ENCODE results near the gene NDUFA7.
A peak's percentile ranks its signal among the peaks of the same experiment; 100 is the strongest.

NDUFA7 gene

DNA sequence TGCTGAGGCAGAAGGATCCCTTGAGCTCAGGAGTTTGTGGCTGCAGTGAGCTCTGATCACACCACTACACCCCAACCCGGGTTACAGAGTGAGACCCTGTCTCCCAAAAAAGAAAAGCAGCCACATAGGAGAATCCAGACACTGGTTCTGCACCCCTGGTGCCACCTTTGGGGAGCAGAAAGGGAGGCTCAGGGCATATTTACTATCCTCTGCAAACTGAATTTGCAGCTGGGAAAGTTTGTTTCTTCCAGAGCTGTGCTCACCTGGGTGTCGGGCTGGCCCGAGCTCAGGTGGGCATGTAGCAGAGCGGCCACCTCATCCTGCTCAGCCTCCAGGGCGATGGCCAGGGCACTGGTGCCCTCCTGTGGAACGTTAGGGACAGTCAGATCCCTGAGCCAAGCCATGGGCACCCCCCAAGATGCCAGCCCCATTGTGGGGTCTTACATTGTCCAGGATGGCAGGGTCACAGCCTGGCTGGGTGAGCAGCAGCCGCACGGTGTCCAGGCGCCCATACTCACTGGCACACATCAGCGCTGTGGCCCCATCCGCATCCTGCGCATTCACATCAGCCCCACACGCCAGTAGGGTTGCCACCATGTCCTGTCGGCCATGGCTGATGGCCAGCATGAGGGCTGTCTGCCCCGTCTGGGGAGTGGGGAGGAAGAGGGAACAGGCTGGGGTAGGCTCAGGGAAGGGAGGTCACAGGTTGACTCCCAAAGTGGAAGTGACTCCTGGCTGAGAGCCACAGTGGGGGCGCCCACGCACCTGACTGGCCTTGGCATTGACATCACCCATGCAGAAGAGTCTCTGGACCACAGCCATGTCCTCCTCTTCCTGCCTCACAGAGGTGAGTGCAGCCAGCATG is 3.2 kb upstream of the NDUFA7 start:
- Histone ChIP-seq H3K9me3 (ENCODE audit: insufficient read depth, low read depth, low read length) (no peaks in the 10 kb centered on the region), H3K4me1 (ENCODE audit: insufficient read depth, low read length, poor library complexity, severe bottlenecking) (peaks cover 29% of the 10 kb centered on the region), H3K4me3 (ENCODE audit: low read length, poor library complexity, severe bottlenecking) (no peak overlapping the region), H3K9me2 (replicated peaks; ENCODE audit: low read depth, low read length) (no peaks in the 10 kb centered on the region), H3F3A (ENCODE audit: low read depth) (no peaks in the 10 kb centered on the region), H3K4me2 (ENCODE audit: low read depth, low read length, poor library complexity, severe bottlenecking) (peak overlapping the region; percentile 97), H3K79me2 (ENCODE audit: insufficient read depth, low read length) (peaks cover 47% of the 10 kb centered on the region), H3K27me3 (ENCODE audit: insufficient read depth, low read length, poor library complexity, severe bottlenecking) (no peaks in the 10 kb centered on the region), H3K9ac (ENCODE audit: low read depth, low read length, poor library complexity, severe bottlenecking) (peak overlapping the region; percentile 99), H4K20me1 (ENCODE audit: insufficient read depth, low read length, poor library complexity, severe bottlenecking) (peaks cover 27% of the 10 kb centered on the region), H2AFZ (ENCODE audit: low read length) (no peak overlapping the region), H3K36me3 (ENCODE audit: insufficient read depth, low read length) (no peaks in the 10 kb centered on the region)
- TF ChIP-seq, protein P1, sequence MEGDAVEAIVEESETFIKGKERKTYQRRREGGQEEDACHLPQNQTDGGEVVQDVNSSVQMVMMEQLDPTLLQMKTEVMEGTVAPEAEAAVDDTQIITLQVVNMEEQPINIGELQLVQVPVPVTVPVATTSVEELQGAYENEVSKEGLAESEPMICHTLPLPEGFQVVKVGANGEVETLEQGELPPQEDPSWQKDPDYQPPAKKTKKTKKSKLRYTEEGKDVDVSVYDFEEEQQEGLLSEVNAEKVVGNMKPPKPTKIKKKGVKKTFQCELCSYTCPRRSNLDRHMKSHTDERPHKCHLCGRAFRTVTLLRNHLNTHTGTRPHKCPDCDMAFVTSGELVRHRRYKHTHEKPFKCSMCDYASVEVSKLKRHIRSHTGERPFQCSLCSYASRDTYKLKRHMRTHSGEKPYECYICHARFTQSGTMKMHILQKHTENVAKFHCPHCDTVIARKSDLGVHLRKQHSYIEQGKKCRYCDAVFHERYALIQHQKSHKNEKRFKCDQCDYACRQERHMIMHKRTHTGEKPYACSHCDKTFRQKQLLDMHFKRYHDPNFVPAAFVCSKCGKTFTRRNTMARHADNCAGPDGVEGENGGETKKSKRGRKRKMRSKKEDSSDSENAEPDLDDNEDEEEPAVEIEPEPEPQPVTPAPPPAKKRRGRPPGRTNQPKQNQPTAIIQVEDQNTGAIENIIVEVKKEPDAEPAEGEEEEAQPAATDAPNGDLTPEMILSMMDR (conservative IDR thresholded peaks at IDR 0.05; ENCODE audit: low read length) = peak; percentile 49
- no peak for TF ChIP-seq EZH2phosphoT487 (IDR thresholded peaks at IDR 0.05; ENCODE audit: borderline replicate concordance)

- Histone ChIP-seq H2AFZ (ENCODE audit: low read length) (no peak overlapping the region), H3K9me3 (ENCODE audit: insufficient read depth, low read depth, low read length) (no peaks in the 10 kb centered on the region), H3K79me2 (ENCODE audit: insufficient read depth, low read length) (peaks cover 47% of the 10 kb centered on the region), H3K4me1 (ENCODE audit: insufficient read depth, low read length, poor library complexity, severe bottlenecking) (peaks cover 32% of the 10 kb centered on the region), H3K4me3 (ENCODE audit: low read length, poor library complexity, severe bottlenecking) (peak overlapping the region; percentile 94), H3F3A (ENCODE audit: low read depth) (no peaks in the 10 kb centered on the region), H3K36me3 (ENCODE audit: insufficient read depth, low read length) (no peaks in the 10 kb centered on the region), H4K20me1 (ENCODE audit: insufficient read depth, low read length, poor library complexity, severe bottlenecking) (peaks cover 27% of the 10 kb centered on the region), H3K4me2 (ENCODE audit: low read depth, low read length, poor library complexity, severe bottlenecking) (peak overlapping the region; percentile 97), H3K27me3 (ENCODE audit: insufficient read depth, low read length, poor library complexity, severe bottlenecking) (no peaks in the 10 kb centered on the region), H3K9me2 (replicated peaks; ENCODE audit: low read depth, low read length) (no peaks in the 10 kb centered on the region), H3K9ac (ENCODE audit: low read depth, low read length, poor library complexity, severe bottlenecking) (peak overlapping the region; percentile 99)
- TF ChIP-seq, protein P1 (conservative IDR thresholded peaks at IDR 0.05; ENCODE audit: low read length) = no peak
- no peak for TF ChIP-seq EZH2phosphoT487 (IDR thresholded peaks at IDR 0.05; ENCODE audit: borderline replicate concordance)
Measured at GRCh38 chr19:8323781-8324185, 2.6 kb upstream of the NDUFA7 start.

DNA sequence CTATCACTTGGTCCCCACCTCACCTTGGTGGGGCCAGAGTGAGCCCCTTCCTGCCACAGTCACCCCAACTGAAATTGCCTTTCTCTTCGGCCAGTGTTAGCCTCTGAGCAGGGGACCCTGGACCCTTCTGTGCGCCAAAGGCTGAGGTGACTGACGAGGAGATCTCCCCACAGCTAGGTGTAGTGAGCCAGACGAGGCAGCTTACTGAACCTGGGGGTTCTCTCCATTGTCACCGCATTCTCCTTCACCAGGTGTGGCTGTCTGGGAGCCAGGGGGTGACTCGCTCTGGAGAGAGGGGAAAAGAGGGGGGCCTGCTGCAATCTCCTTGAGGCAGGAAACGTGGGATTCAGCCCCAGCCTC is 1.4 kb upstream of the NDUFA7 start:
- H3K79me2 ChIP-seq (ENCODE audit: insufficient read depth, low read length) = peaks cover 47% of the 10 kb centered on the region
- peak overlapping the region; percentile 99 for H3K9ac ChIP-seq (ENCODE audit: low read depth, low read length, poor library complexity, severe bottlenecking)
- H2AFZ ChIP-seq (ENCODE audit: low read length) = no peak overlapping the region
- H3K9me2 ChIP-seq (replicated peaks; ENCODE audit: low read depth, low read length) = no peaks in the 10 kb centered on the region
- peak overlapping the region; percentile 97 for H3K4me2 ChIP-seq (ENCODE audit: low read depth, low read length, poor library complexity, severe bottlenecking)
- TF ChIP-seq EZH2phosphoT487 (IDR thresholded peaks at IDR 0.05; ENCODE audit: borderline replicate concordance) = no peak
- peak overlapping the region; percentile 94 for H3K4me3 ChIP-seq (ENCODE audit: low read length, poor library complexity, severe bottlenecking)
- H3F3A ChIP-seq (ENCODE audit: low read depth) = no peaks in the 10 kb centered on the region
- peaks cover 27% of the 10 kb centered on the region for H4K20me1 ChIP-seq (ENCODE audit: insufficient read depth, low read length, poor library complexity, severe bottlenecking)
- H3K9me3 ChIP-seq (ENCODE audit: insufficient read depth, low read depth, low read length) = no peaks in the 10 kb centered on the region
- no peaks in the 10 kb centered on the region for H3K27me3 ChIP-seq (ENCODE audit: insufficient read depth, low read length, poor library complexity, severe bottlenecking)
- H3K36me3 ChIP-seq (ENCODE audit: insufficient read depth, low read length) = no peaks in the 10 kb centered on the region
- peaks cover 33% of the 10 kb centered on the region for H3K4me1 ChIP-seq (ENCODE audit: insufficient read depth, low read length, poor library complexity, severe bottlenecking)

Measured in Loucy (cell line).